T-helper 1 cell treated with Interleukin-12 subunit alpha and Interleukin-12 subunit beta and Interleukin-4 antibody, amounts not matched to agents 30 ng/mL and 1 ng/mL, for 36 hours (primary cell): ENCODE results near the gene DIAPH3. TPM values are rescaled to one million over a fixed set of nuclear protein-coding genes. Genes with fewer than 3 reads are reported as not detected.

ENCODE experiments used
- intact Hi-C: fragments of 100-400 bp; cut with micrococcal nuclease; formaldehyde crosslinking; loops from one replicate; pipeline ENCODE4 v1.15.1; 2024
- total RNA-seq: library from RNA; stranded (reverse); gene quantifications from 2 replicates; pipeline ENCODE4 v1.2.3, GENCODE V29; 2022

Gene DIAPH3
- total RNA-seq, 1 donor from 2014 or later: 17.5 TPM

DNA sequence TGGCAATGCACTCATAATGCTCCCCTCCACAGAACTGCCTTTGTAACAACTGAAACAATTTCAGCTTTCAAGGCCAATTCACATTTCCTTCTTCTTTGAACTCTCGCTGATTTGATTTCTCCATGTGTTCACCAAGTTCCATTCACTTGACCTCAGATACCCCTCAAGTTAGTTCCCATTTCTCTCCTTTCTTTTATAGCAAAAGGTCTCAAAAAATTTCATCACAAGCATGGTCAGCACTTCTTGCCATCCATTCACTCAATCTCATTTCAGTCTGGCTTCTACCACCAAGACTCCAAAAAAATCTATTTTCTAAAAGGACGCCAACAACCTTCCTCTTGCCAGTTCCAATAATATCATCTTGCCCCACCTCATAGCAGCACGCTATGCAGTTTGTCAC lies 135.7 kb downstream of the DIAPH3 start:
- intact Hi-C loops: no loop called here

GRCh38 chr13:60026286-60026685 lies 137.4 kb downstream of the DIAPH3 start:
- intact Hi-C loops: no loop called here

- intact Hi-C loops: no loop called here
Measured at GRCh38 chr13:60020288-60020687, 143.4 kb downstream of the DIAPH3 start.

DNA sequence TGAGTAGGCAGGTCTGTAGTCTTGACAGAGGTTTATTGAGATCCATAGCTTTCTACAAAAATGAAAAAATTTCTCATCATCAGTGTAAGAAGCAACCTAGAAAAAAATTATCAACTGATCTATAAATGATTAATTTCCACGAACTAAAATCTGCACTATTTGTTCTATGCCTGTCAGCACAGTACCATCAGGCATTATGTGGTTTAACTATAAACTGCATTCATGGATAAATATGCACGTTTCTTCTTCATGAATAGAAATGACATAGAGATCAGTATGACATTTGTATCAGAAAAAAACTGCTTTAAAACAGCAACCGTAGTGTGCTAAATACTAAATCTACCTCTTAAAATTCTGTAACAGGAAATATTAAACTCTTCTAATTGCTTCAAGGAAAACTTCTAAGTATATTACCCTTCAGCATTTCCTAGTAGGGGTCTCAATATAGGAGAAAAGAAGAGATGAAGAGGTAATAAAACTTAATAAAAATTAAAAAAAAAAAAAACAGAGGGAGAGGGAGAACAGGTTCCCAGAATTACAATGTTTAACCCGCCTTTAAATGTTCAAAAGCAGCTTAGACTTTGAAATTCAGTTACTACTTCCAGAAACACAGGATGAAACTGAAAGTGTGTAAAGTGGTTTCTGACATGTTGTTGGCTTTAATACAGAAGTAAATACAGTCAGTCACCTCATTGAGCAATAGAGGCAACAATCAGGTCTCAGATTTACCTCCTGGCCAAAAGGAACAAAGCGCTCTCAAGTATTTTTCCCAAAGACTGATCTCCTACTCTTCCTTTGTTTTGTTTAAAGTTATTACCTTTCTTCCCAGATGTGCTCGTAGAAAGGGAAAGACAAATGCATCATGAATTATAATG lies 144.4 kb downstream of the DIAPH3 start:
- intact Hi-C loops: loop anchor here (2.0 kb wide), 2 partner anchors 145 to 377 kb away; partner anchors contain the start of gene TDRD3

DNA sequence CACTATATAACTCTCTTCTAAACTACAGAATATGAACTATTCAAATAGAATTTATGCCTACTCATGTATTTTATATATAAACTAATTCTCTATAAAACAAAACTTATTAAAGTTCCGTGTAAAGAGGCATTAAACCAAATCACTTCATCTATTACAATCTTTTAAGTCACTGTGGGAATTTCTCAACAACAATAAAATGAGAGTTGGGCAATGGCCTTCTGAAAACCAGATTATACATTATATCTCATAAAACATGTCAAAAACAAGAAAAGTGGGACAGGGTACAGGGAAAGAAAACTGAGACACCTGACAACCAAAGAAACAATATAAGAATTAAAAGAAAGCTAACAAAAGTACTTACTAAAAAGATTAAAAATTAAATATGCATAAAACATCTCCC lies 145.2 kb downstream of the DIAPH3 start:
- intact Hi-C loops: loop anchor here (2.0 kb wide), 2 partner anchors 146 to 378 kb away; partner anchors contain the start of gene TDRD3

DNA sequence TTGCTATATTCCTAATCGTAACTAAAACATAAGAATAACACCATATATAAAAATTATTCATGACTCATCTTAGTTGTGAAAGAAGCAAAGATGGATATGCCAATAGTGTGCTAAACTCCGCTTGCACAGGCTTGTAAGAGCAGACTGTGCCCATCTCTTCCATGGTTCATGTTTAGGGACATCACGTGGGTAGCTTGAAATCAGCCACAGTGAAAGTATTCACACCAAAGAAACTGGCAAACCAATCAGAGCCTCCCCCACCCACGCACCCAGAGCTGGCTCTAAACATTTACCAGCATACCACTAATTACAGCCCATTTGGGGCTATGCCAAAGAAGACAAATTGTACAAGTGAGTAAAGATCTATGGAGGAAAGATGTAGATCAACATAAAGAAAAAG lies 147.5 kb downstream of the DIAPH3 start:
- intact Hi-C loops: no loop called here

DNA sequence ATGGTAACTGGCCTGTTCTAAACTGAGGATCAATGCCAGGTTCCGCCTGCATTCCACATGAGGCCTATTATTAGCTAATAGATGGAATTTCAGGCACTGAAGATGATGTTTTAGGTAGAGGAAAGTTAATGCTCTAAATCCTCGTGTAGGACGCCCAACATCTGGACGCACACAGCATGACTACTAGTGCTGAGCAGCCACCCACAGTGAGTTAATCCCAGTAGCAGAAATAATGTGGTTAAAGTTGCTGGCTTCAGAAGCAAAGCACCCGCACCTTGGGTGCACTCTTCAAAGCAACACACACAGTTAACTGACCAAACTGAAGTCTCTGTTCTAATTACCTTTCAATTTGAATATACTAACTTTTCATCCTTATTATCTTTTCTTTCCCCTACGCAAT lies 150.6 kb downstream of the DIAPH3 start:
- intact Hi-C loops: no loop called here

DNA sequence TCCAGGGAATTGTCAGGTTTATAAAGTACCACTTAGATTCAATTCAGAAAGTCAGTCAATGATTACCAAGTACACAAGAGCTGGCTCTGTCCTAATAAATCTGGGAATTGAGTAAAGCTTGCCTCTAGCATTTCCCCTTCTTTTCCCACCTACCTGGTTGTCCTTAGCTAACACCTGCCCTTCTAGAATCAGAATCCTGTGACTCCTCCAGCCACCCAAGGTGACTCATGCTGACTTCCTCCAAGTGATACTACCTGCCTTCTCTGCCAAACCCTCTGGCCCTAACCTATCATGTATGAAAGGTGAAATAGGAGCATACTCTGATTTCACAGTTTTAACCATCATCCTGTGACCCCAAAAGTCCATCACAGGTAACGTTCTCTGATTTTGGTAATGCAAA lies 151.2 kb downstream of the DIAPH3 start:
- intact Hi-C loops: no loop called here

DNA sequence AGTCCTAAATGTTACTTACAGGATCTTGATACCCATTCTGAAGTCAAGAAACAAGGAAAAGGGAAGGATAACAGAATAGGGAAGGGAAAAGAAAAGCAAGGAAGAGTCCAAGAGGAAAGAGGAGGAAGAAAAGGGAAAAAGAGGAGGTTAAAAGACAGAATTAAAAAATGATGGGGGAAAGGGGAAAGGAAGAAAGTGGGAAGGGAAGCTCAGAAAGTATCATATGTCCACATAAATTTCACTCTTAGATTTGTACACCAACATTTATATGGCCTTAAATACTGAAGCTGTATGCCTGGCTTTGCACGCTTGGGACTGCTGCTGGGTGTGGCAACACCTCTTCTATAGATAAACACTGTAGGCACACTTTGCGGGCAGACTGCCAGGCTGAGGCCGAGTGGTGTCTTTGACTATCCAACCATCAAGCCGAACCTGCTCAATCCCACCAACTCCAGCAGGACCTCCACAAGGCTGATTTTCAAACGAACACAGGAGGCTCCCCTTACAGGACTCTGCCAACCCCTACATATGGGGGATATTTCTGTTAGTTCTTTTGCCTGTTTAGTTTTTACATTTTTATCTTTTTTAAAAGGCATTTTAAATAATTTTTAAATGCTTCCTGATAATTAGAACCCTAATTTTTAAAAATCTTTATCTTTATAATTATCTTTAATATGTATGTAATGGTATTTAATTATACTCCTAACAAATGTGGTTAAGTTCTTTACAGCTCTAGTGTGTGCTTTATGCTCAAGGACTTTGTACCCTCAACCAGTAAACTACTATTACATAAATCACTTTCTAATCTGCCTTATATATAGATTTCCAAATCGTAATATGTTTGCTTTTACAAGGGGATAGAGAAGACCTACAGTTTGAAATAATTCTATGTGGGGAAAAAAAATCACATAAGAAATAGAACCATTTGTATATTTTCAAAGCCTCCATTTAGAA lies 154.2 kb downstream of the DIAPH3 start:
- intact Hi-C loops: no loop called here

GRCh38 chr13:60001889-60002288 lies 161.8 kb downstream of the DIAPH3 start:
- intact Hi-C loops: no loop called here

GRCh38 chr13:60000976-60001375 lies 162.8 kb downstream of the DIAPH3 start:
- intact Hi-C loops: no loop called here

GRCh38 chr13:60000081-60000480 lies 163.6 kb downstream of the DIAPH3 start:
- intact Hi-C loops: no loop called here

DNA sequence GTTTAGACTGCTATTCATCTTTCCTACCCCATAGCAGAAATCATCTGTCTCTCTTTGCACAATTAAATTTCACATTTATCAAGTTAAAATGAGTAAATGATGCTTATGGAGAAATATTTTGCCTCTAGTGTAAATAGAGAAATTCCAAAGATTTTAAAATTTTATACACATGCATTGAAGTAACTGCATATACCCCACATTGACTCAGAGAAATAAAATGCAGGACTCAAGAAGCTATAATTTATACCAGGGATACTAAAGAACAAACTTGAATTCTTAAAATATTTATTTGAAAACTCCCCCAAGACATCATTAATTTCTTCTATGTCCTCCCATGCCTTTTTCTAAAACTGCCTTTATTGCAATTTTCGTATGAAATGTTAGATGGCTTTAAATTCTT lies 165.8 kb downstream of the DIAPH3 start:
- intact Hi-C loops: no loop called here

GRCh38 chr13:59996461-59996980 lies 167.2 kb downstream of the DIAPH3 start:
- intact Hi-C loops: no loop called here

DNA sequence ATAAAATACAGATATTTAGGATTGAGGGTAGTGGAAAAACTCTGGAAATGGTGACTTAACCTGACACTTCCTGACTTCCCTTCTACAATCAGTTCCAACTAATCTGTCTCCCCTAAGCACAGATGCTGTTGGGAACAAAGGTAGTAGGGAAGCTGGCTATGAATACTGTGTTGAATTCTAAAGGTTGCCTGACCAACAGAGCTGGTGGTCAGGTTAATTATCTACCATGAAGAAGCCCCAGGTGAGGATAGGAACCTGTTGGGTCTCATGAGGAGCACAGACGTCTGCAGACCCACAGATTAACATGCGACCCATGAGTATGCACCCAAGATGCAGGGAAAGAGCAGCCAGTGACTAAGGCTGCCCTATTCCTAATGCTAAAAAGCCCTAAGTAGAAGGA lies 172.3 kb downstream of the DIAPH3 start:
- intact Hi-C loops: no loop called here

DNA sequence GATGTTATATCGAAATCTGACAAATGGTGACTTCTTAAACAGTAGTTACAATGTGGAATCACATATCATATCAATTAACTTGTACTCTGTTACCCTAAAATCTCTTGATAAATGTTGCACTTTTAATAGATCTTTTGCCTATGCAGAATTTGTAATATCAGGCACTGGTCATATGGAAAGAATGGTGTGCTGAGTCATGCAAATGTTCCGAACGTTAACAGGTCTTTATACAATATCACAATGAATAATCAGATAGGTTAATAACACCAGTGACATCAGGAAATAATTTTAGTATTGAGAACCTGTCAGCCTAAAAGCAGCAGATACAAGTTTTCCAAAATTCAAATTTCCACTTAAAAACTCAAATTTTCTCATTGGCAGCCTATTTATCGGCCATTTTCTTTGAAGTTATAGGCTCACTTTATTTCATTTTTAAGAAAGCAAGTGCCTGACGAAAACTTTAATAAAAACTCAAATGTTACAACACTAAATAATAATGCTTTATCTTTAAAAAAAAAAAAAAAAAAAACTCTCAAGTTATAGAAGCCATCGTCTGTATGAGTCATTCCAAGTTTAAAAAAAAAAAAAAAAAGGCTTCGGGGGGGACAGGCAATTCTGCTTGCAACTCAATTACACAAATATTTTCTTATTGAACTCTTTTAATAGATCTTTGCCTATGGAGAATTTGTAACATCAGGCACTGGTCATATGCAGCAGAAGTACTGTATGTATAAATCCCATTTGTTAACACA lies 180.9 kb downstream of the DIAPH3 start:
- intact Hi-C loops: no loop called here

DNA sequence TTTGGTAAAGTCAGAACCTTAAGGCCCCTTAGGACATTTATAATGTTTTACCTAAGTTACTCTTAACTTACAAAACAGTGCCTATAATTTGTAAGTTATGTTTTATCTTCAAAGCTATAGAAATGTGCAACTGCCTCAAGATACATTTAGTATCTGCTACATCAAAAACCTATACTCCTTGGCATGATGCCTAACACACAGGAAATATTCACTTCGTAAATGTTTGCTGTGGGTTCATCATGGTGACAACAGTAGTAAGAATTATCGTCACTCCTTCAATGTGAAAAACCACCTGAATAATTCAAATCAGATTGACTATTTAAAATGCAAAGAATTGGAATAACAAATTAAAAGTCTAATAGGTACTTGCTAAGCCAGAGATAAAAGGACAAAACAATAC lies 184.1 kb downstream of the DIAPH3 start:
- intact Hi-C loops: no loop called here

GRCh38 chr13:59978862-59979261 lies 184.9 kb downstream of the DIAPH3 start:
- intact Hi-C loops: no loop called here

GRCh38 chr13:59976856-59977255 lies 186.9 kb downstream of the DIAPH3 start:
- intact Hi-C loops: no loop called here

DNA sequence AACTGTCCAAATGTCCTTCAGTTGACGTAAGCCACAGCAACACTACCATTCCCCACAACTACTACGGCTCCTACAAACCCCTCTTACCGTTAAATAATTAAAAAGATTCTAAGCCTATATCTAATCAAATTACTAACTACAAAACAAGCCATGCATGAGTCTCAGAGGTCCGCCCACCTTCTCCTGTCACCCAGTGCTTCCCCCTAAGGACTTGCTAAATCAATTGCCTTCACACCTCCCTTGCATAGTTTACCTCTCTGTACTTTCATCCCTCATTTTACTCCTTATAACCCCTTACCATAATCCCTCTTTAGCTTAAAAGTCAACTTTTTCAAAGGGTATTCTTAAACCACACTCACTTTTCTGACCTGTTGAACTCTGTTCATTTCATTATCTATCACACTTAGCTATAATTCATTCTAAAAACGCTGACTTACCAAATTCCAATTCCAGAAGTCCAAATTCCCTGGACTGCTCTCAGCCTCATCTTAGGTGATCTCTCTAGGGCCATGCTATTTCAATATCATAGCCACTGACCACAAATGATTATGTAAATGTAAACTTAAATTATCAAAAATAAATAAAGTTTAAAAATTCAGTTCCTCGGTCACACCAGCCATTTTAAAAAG lies 187.8 kb downstream of the DIAPH3 start:
- intact Hi-C loops: no loop called here

DNA sequence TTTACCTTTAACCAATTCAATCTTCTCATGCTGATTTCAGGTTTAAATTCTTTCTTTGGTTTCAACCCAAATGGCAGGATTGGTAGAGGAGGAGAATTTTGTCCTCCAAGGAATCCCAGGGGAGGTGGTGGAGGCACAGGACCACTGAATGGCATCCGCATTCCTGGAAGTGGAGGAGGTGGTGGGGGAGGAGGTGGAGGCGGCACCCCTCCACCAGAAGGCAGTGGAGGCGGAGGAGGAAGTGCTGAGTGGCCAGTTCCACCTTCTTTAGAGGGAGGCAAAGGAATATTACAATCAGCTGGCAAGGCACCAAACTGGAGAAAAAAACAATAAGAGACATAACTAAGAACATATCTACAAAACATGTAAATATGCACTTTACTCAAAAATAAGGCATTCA lies 192.9 kb downstream of the DIAPH3 start:
- intact Hi-C loops: no loop called here
